ENCODE results near the gene MARCHF10.
A peak's percentile ranks its signal among the peaks of the same experiment; 100 is the strongest.

The MARCHF10 gene

GRCh38 chr17:62755141-62755851 is 52.8 kb downstream of the MARCHF10 start:
- DNase-seq (ENCODE audit: low read depth in 2 of 3, low spot score in 1 of 3): no peak

DNA sequence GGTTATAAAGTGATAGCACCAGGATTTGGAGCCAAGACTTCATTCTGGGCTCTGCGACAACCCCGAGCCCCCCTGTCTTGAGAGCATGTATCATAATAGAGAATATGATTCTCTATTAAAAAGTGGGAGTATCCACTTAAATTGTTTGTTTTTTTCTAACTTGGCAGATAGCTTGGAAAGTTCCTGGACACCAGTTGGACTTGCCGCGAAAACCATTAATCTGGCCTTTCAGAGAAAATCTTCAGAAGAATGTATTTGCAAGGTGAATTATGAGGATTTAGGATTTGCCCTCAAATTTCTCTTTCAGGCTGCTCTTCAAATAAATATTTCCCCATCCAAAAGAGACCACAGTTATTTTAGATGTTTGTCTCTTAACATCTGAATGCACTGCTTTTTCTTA is 53.5 kb downstream of the MARCHF10 start:
- no peak for DNase-seq (ENCODE audit: low read depth in 2 of 3, low spot score in 1 of 3)

DNA sequence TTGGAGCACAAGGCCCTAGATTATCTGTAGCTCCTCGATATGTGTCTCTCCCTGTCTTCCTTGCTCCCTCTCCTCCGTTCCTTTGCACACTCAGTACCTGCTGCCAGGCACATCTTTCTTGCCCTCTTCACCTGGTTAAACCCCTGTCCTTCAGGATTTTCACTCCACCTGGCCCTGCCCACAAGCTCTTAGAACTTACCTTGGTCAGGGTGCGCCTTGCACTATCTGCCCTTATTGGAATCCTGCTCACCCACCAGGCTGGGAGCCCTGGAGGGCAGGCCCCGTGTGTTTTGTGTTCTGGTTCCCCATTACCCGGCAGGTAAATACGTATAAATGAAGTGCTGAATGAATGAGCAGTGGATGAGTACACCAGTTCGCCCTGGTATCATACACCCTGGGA is 54.6 kb downstream of the MARCHF10 start:
- DNase-seq (ENCODE audit: low read depth in 2 of 3, low spot score in 1 of 3): no peak

- DNase-seq (ENCODE audit: low read depth in 2 of 3, low spot score in 1 of 3): no peak
Observed at GRCh38 chr17:62751060-62751691, 56.9 kb downstream of the MARCHF10 start.

DNA sequence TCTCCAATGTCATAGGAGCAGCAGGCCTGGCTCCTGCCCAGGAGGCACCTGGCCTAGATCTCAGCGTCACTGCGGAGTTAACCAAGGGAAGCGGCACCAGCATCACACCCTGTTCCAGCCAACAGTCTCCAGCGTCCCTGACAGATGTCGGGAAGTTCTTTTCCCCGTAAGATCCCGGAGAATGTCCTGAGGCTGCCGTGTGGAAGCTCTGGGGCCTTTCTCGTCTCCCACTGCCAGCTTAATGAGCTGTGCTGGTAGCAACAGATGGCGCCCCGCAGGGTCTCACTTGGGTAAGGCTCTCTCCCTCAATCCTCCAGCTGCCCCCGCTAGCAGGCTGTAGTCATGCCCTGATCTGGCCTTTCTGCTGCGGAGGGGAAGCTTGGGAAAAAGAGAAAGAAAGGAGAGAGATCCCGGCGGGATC is 57.5 kb downstream of the MARCHF10 start:
- no peak for DNase-seq (ENCODE audit: low read depth in 2 of 3, low spot score in 1 of 3)

DNA sequence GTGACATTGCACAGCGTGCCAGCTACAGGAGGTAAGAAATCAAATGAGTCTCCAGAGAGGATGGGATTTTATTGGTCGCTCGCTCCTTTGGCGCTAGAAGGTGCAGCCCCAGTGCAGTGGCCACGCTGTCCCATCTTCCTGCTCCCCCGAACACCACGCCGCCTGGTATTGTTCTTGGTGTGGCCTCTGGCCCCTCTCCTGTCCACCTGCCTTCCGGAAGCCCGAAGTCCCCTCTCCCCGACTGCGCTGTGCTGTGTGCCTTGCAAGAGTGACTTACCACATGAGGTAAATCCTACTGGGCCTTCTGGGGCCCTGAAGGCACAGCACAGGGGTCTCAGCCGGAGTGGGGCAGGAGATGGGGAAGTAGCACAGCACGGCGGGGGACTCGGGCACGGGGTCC is 58.2 kb downstream of the MARCHF10 start:
- DNase-seq (ENCODE audit: low read depth in 2 of 3, low spot score in 1 of 3): no peak

GRCh38 chr17:62746941-62747340 is 61.2 kb downstream of the MARCHF10 start:
- DNase-seq (ENCODE audit: low read depth in 2 of 3, low spot score in 1 of 3): no peak

GRCh38 chr17:62745806-62746205 is 62.3 kb downstream of the MARCHF10 start:
- DNase-seq (ENCODE audit: low read depth in 2 of 3, low spot score in 1 of 3): no peak

GRCh38 chr17:62744259-62744658 is 63.9 kb downstream of the MARCHF10 start:
- DNase-seq (ENCODE audit: low read depth in 2 of 3, low spot score in 1 of 3): no peak

GRCh38 chr17:62741290-62741689 is 66.8 kb downstream of the MARCHF10 start:
- DNase-seq (ENCODE audit: low read depth in 2 of 3, low spot score in 1 of 3): no peak

GRCh38 chr17:62739645-62740388 is 68.3 kb downstream of the MARCHF10 start:
- DNase-seq (ENCODE audit: low read depth in 2 of 3, low spot score in 1 of 3): no peak

- DNase-seq (ENCODE audit: low read depth in 2 of 3, low spot score in 1 of 3): no peak
Observed at GRCh38 chr17:62738281-62738680, 69.8 kb downstream of the MARCHF10 start.

- peak; percentile 6 to 58 (median 47) for DNase-seq (ENCODE audit: low read depth in 2 of 3, low spot score in 1 of 3)
Observed at GRCh38 chr17:62737513-62737912, 70.6 kb downstream of the MARCHF10 start.

GRCh38 chr17:62735044-62735651 is 73.0 kb downstream of the MARCHF10 start:
- no peak for DNase-seq (ENCODE audit: low read depth in 2 of 3, low spot score in 1 of 3)

- no peak for DNase-seq (ENCODE audit: low read depth in 2 of 3, low spot score in 1 of 3)
Observed at GRCh38 chr17:62732125-62732524, 76.0 kb downstream of the MARCHF10 start.

- DNase-seq (ENCODE audit: low read depth in 2 of 3, low spot score in 1 of 3): no peak
Observed at GRCh38 chr17:62727916-62728672, 80.0 kb downstream of the MARCHF10 start.

DNA sequence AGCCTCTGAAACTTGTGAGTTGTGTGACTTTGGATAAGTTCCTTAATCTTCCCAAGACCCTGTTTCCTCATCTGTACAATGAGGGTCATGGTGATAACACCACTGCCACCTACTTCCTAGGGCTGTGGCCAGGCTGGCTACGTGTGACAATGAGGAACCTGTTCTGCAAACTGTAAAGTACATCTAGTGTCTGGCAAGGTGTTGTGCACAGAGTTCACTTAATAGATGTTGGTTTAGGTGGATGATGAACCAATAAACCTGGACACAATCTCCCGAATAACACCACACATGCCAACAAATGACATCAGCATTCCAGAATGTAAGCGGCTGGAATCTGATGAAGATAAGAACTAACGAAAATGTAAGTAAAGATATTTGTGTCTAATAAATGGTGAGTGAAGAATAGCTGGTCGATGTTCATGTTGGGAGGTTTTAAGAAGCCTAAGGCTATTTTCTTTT is 82.3 kb downstream of the MARCHF10 start:
- DNase-seq (ENCODE audit: low read depth in 2 of 3, low spot score in 1 of 3): no peak

GRCh38 chr17:62724398-62725146 is 83.5 kb downstream of the MARCHF10 start:
- DNase-seq (ENCODE audit: low read depth in 2 of 3, low spot score in 1 of 3): peak; percentile 68 to 81 (median 75)

- DNase-seq (ENCODE audit: low read depth in 2 of 3, low spot score in 1 of 3): no peak
Observed at GRCh38 chr17:62723842-62724241, 84.3 kb downstream of the MARCHF10 start.

GRCh38 chr17:62722625-62723024 is 85.5 kb downstream of the MARCHF10 start:
- no peak for DNase-seq (ENCODE audit: low read depth in 2 of 3, low spot score in 1 of 3)
